NT2/D1 (cell line): ENCODE results near the gene USF1.
"Not testable (repeated sequence)": the region's sequence is repeated elsewhere in the genome, so short reads cannot be mapped to it uniquely, and the experiment has no call there.

ENCODE experiments used
- SUZ12 ChIP-seq: IDR thresholded peaks from 2 replicates; pipeline ENCODE4 v1.6.1; 2011; ENCODE audit not compliant: insufficient read length, insufficient read depth; ENCODE audit errors: extremely low read depth
- ZNF274 ChIP-seq: IDR thresholded peaks from 2 replicates; pipeline ENCODE4 v1.6.1; 2011; ENCODE audit warnings: mild to moderate bottlenecking, low read depth, low read length

DNA sequence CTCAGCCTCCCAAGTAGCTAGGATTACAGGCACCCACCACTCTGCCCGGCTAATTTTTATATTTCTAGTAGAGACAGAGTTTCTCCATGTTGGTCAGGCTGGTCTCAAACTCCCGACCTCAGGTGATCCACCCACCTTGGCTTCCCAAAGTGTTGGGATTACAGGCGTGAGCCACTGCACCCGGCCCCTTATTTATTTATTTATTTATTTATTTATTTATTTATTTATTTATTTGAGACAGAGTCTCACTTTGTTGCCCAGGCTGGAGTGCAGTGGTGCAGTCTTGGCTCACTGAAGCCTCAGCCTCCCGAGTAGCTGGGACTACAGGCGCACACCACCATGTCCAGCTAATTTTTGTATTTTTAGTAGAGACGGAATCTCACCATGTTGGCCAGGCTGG is 19.9 kb upstream of the USF1 start:
- TF ChIP-seq ZNF274, SUZ12: not testable (repeated sequence)
